Endodermal cell (in vitro differentiated cells): ENCODE data around the gene STX8. TPM values are rescaled to one million over a fixed set of nuclear protein-coding genes. Genes with fewer than 3 reads are reported as not detected.

Experiments used
- DNase-seq: peaks from one replicate; pipeline ENCODE4 v3.0.0-alpha.2; 2017
- H3K27ac ChIP-seq: 2 replicates; pipeline ENCODE4 v1.5.1; 2013; ENCODE audit warnings: mild to moderate bottlenecking, low read depth, low read length, moderate library complexity
- H3K27me3 ChIP-seq: 2 replicates; pipeline ENCODE4 v1.6.1; 2013; ENCODE audit warnings: mild to moderate bottlenecking, low read length, moderate library complexity; ENCODE audit not compliant: insufficient read depth, control insufficient read depth, poor library complexity, severe bottlenecking
- H3K36me3 ChIP-seq: 2 replicates; pipeline ENCODE4 v1.7.0; 2013; ENCODE audit warnings: mild to moderate bottlenecking, low read length, moderate library complexity; ENCODE audit not compliant: control insufficient read depth, insufficient read depth
- H3K4me1 ChIP-seq: one replicate; pipeline ENCODE4 v1.7.0; 2013; ENCODE audit warnings: low read length; ENCODE audit not compliant: control insufficient read depth, insufficient read depth
- H3K4me3 ChIP-seq: 2 replicates; pipeline ENCODE4 v1.5.1; 2013; ENCODE audit warnings: mild to moderate bottlenecking, low read length, moderate library complexity
- H3K9ac ChIP-seq: 2 replicates; pipeline ENCODE4 v1.6.1; 2013; ENCODE audit warnings: mild to moderate bottlenecking, low read length, moderate library complexity; ENCODE audit not compliant: poor library complexity, severe bottlenecking; ENCODE audit errors: extremely low read depth
- H3K9me3 ChIP-seq: 2 replicates; pipeline ENCODE4 v1.6.1; 2013; ENCODE audit warnings: mild to moderate bottlenecking, low read length, moderate library complexity; ENCODE audit not compliant: control insufficient read depth
- H3K27ac Mint-ChIP-seq: 2 replicates; pipeline ENCODE4 v1.8.0; 2020; ENCODE audit warnings: mixed read lengths
- H3K27me3 Mint-ChIP-seq: 2 replicates; pipeline ENCODE4 v1.8.0; 2021; ENCODE audit warnings: mild to moderate bottlenecking, mixed read lengths; ENCODE audit not compliant: insufficient read depth
- H3K36me3 Mint-ChIP-seq: 2 replicates; pipeline ENCODE4 v1.8.0; 2020; ENCODE audit warnings: low read depth, mixed read lengths
- H3K4me1 Mint-ChIP-seq: 2 replicates; pipeline ENCODE4 v1.8.0; 2020; ENCODE audit warnings: mixed read lengths
- H3K4me3 Mint-ChIP-seq: 2 replicates; pipeline ENCODE4 v1.8.0; 2020; ENCODE audit warnings: mild to moderate bottlenecking, moderate library complexity, mixed read lengths
- H3K9me3 Mint-ChIP-seq: 2 replicates; pipeline ENCODE4 v1.8.0; 2020; ENCODE audit warnings: mild to moderate bottlenecking, mixed read lengths
- WGBS, 2 experiments: methylation state at CpG; one replicate each; pipeline versions ENCODE4 v1.1.5 to v1.1.7; 2013; ENCODE audit warnings: missing lambda C conversion rate in 2 of 2, mixed read lengths in 1 of 2; ENCODE audit not compliant: insufficient coverage in 1 of 2, insufficient read length in 1 of 2; 5-methylcytosine and 5-hydroxymethylcytosine counted together
- total RNA-seq, 2 donors: library from RNA; stranded (reverse); fragmentation: NEBNext Ultra II Directional in 1 of 2; extraction: Animal tissue kit (Norgen Biotek cat#: 25700) in 1 of 2; gene quantifications; 2 replicates in 1 of 2; 3 replicates in 1 of 2; pipeline ENCODE4 v1.2.1, GENCODE V29; 2021
- TF ChIP-seq, protein P1 (sequence below): fragments of 200-600 bp; sonication (generic); conservative IDR thresholded peaks from 2 replicates; pipeline ENCODE4 v1.5.0; 2021; ENCODE audit warnings: antibody characterized with exemption, mild to moderate bottlenecking

The STX8 gene
- total RNA-seq, 2 donors from 2014 or later = 82.5 to 98.2 TPM

DNA sequence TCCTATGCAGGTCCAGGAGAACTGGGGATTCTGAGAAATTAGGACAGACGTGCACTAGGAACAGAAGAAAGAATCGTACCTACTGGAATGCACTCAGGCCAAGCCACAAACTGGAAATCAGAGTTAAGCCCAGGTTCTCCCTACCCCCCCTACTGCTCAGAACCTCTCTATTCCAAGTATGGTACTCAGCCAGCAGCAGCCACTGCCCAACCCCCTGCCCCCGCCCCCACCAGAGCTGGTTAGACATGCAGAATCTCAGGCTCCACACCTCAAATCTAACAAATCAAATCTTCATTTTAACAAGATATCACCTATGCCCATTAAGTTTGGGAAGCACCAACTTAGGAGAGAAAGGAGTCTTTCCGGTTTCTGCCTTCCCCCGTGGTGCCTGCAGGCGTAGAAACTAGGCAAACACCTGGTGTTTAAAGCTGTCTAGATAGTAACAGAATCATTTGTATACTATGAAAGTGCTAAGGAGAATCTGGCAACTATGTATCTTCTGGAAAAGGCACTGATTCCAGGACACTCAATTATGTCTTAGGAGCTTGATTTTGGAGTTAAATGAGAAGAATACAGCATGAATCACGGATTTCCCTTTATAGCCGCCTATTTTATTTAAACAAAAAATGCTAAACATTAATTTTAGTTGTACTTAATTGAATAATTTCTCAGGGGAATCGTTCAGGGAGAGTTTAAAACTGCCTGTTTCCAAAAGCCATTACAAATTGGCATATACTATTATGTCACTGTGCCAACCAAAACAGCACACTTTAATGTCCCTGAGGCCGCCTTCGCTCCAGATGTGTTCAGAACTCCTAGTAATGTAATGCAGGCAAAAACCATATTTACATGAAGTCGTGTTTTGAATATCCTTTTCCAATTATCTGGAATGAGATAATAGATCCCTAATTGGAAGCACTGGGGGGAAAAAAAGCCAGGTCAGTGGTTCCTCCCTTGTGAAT is 166.5 kb downstream of the STX8 start:
- no peak for DNase-seq
- H3K9ac ChIP-seq = no peak overlapping the region
- no peaks in the 10 kb centered on the region for H3K27me3 Mint-ChIP-seq
- no peak overlapping the region for H3K4me3 Mint-ChIP-seq
- no peaks in the 10 kb centered on the region for H3K36me3 ChIP-seq
- no peak overlapping the region for H3K4me3 ChIP-seq
- H3K4me1 ChIP-seq = peaks cover 4% of the 10 kb centered on the region
- TF ChIP-seq, protein P1, sequence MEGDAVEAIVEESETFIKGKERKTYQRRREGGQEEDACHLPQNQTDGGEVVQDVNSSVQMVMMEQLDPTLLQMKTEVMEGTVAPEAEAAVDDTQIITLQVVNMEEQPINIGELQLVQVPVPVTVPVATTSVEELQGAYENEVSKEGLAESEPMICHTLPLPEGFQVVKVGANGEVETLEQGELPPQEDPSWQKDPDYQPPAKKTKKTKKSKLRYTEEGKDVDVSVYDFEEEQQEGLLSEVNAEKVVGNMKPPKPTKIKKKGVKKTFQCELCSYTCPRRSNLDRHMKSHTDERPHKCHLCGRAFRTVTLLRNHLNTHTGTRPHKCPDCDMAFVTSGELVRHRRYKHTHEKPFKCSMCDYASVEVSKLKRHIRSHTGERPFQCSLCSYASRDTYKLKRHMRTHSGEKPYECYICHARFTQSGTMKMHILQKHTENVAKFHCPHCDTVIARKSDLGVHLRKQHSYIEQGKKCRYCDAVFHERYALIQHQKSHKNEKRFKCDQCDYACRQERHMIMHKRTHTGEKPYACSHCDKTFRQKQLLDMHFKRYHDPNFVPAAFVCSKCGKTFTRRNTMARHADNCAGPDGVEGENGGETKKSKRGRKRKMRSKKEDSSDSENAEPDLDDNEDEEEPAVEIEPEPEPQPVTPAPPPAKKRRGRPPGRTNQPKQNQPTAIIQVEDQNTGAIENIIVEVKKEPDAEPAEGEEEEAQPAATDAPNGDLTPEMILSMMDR = no peak
- H3K36me3 Mint-ChIP-seq = no peaks in the 10 kb centered on the region
- no peak overlapping the region for H3K27ac Mint-ChIP-seq
- no peaks in the 10 kb centered on the region for H3K27me3 ChIP-seq
- H3K4me1 Mint-ChIP-seq = peaks cover 35% of the 10 kb centered on the region
- H3K9me3 ChIP-seq = no peaks in the 10 kb centered on the region
- H3K9me3 Mint-ChIP-seq = no peaks in the 10 kb centered on the region
- H3K27ac ChIP-seq = no peak overlapping the region
- WGBS, 2 experiments = 87 to 92% methylated on average over 5 to 12 of the region's 12 CpGs

DNA sequence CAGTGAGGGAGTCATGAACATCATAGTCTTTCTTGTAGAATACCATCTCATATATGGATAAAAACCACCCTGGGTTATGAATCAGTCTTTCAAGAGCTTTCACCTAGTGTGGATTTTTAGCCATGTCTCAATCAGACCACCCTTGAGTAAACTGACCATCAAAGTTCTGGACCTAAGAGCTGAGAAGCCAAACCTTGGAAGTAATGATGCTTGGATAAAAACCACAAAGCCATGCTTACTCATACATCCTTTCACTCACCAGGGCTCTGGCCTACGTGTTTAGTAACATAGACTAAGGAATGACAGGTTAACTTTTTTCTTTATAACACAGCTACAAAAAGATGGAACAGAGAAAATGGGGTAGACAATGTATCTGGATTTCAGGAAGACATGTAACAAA is 167.2 kb downstream of the STX8 start:
- no peak for DNase-seq
- Histone ChIP-seq H3K9me3 (no peaks in the 10 kb centered on the region), H3K27ac (no peak overlapping the region), H3K9ac (no peak overlapping the region), H3K4me1 (peaks cover 4% of the 10 kb centered on the region), H3K36me3 (no peaks in the 10 kb centered on the region), H3K27me3 (no peaks in the 10 kb centered on the region), H3K4me3 (no peak overlapping the region)
- Mint-ChIP-seq H3K27ac (no peak overlapping the region), H3K4me1 (peaks cover 31% of the 10 kb centered on the region), H3K36me3 (peaks cover under 1% of the 10 kb centered on the region), H3K4me3 (no peak overlapping the region), H3K27me3 (no peaks in the 10 kb centered on the region), H3K9me3 (no peaks in the 10 kb centered on the region)
- WGBS, 2 experiments = no CpG with 5 or more reads among the region's 1 CpG
- TF ChIP-seq, protein P1 = no peak

DNA sequence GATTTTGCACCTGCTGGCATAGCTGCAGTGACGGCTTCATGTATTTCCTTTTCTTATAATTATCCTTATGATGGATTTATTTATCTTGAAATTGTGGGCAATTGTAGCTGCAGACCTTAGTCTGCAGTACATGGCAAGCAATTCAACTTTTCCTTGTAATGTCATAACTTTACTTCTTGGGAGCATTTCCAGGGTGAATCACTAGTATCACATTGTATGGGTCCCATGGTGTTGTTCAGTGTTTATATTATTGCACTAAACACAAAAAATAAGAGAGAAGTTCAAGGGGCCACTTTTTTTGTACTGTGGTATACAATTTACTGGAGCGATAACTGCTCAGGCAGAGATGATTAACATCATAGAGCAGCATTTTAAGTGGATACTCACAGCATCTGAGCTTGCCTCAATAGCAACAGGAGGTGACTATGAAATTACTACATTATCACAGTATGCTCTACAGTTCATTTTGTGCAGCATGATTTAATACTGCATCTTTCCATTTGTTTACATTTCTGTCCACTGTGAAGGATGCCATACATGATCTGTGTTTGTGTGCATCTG is 169.5 kb downstream of the STX8 start:
- H3K36me3 Mint-ChIP-seq = peaks cover 11% of the 10 kb centered on the region
- H3K27me3 Mint-ChIP-seq = no peaks in the 10 kb centered on the region
- H3K4me1 Mint-ChIP-seq = peaks cover 24% of the 10 kb centered on the region
- H3K27ac Mint-ChIP-seq = no peak overlapping the region
- H3K4me3 ChIP-seq = no peak overlapping the region
- peaks cover 10% of the 10 kb centered on the region for H3K9me3 Mint-ChIP-seq
- H3K27ac ChIP-seq = no peak overlapping the region
- DNase-seq = no peak
- no peaks in the 10 kb centered on the region for H3K27me3 ChIP-seq
- no peaks in the 10 kb centered on the region for H3K9me3 ChIP-seq
- WGBS, 2 experiments = 100% methylated on average over 1 to 2 of the region's 2 CpGs
- TF ChIP-seq, protein P1 = no peak
- H3K4me1 ChIP-seq = no peaks in the 10 kb centered on the region
- H3K9ac ChIP-seq = no peak overlapping the region
- H3K36me3 ChIP-seq = no peaks in the 10 kb centered on the region
- no peak overlapping the region for H3K4me3 Mint-ChIP-seq
